ENCODE results near the gene CASQ2.

The CASQ2 gene

GRCh38 chr1:115669002-115669673 is 99.4 kb downstream of the CASQ2 start:
- H3K27ac ChIP-seq (ENCODE audit: low read length), result no peak overlapping the region
- no peak overlapping the region for H3K4me3 ChIP-seq (ENCODE audit: low read length)
- no peaks in the 10 kb centered on the region for H3K9me3 ChIP-seq (ENCODE audit: insufficient read depth, low read depth, low read length)
- no peaks in the 10 kb centered on the region for H3K4me1 ChIP-seq (ENCODE audit: insufficient read depth, low read length)
- no peaks in the 10 kb centered on the region for H3K27me3 ChIP-seq (ENCODE audit: insufficient read depth, low read length)
- H3K36me3 ChIP-seq (ENCODE audit: insufficient read depth, low read depth, low read length), result peaks cover 48% of the 10 kb centered on the region
- H3K9ac ChIP-seq (ENCODE audit: low read depth, low read length), result no peak overlapping the region

GRCh38 chr1:115668579-115668978 is 99.9 kb downstream of the CASQ2 start:
- H3K4me1 ChIP-seq (ENCODE audit: insufficient read depth, low read length), result no peaks in the 10 kb centered on the region
- no peaks in the 10 kb centered on the region for H3K9me3 ChIP-seq (ENCODE audit: insufficient read depth, low read depth, low read length)
- H3K27me3 ChIP-seq (ENCODE audit: insufficient read depth, low read length), result no peaks in the 10 kb centered on the region
- no peak overlapping the region for H3K27ac ChIP-seq (ENCODE audit: low read length)
- no peak overlapping the region for H3K4me3 ChIP-seq (ENCODE audit: low read length)
- peaks cover 53% of the 10 kb centered on the region for H3K36me3 ChIP-seq (ENCODE audit: insufficient read depth, low read depth, low read length)
- H3K9ac ChIP-seq (ENCODE audit: low read depth, low read length), result no peak overlapping the region

- H3K27me3 ChIP-seq (ENCODE audit: insufficient read depth, low read length), result no peaks in the 10 kb centered on the region
- H3K4me1 ChIP-seq (ENCODE audit: insufficient read depth, low read length), result no peaks in the 10 kb centered on the region
- H3K36me3 ChIP-seq (ENCODE audit: insufficient read depth, low read depth, low read length), result peaks cover 60% of the 10 kb centered on the region
- no peak overlapping the region for H3K9ac ChIP-seq (ENCODE audit: low read depth, low read length)
- H3K27ac ChIP-seq (ENCODE audit: low read length), result no peak overlapping the region
- H3K4me3 ChIP-seq (ENCODE audit: low read length), result no peak overlapping the region
- no peaks in the 10 kb centered on the region for H3K9me3 ChIP-seq (ENCODE audit: insufficient read depth, low read depth, low read length)
Observed at GRCh38 chr1:115666702-115667101, 101.8 kb downstream of the CASQ2 start.

- Histone ChIP-seq H3K4me1 (ENCODE audit: insufficient read depth, low read length) (no peaks in the 10 kb centered on the region), H3K4me3 (ENCODE audit: low read length) (no peak overlapping the region), H3K27ac (ENCODE audit: low read length) (no peak overlapping the region), H3K9ac (ENCODE audit: low read depth, low read length) (no peak overlapping the region), H3K9me3 (ENCODE audit: insufficient read depth, low read depth, low read length) (no peaks in the 10 kb centered on the region), H3K27me3 (ENCODE audit: insufficient read depth, low read length) (no peaks in the 10 kb centered on the region), H3K36me3 (ENCODE audit: insufficient read depth, low read depth, low read length) (peaks cover 60% of the 10 kb centered on the region)
Observed at GRCh38 chr1:115666206-115666605, 102.3 kb downstream of the CASQ2 start.

GRCh38 chr1:115665319-115666096 is 103.0 kb downstream of the CASQ2 start:
- peaks cover 66% of the 10 kb centered on the region for H3K36me3 ChIP-seq (ENCODE audit: insufficient read depth, low read depth, low read length)

GRCh38 chr1:115661157-115661556 is 107.4 kb downstream of the CASQ2 start:
- Histone ChIP-seq H3K9ac (ENCODE audit: low read depth, low read length) (no peak overlapping the region), H3K27ac (ENCODE audit: low read length) (no peak overlapping the region), H3K4me3 (ENCODE audit: low read length) (no peak overlapping the region), H3K27me3 (ENCODE audit: insufficient read depth, low read length) (no peaks in the 10 kb centered on the region), H3K36me3 (ENCODE audit: insufficient read depth, low read depth, low read length) (peaks cover 61% of the 10 kb centered on the region), H3K4me1 (ENCODE audit: insufficient read depth, low read length) (peaks cover 8% of the 10 kb centered on the region; the same call in 1 of the 2 replicates), H3K9me3 (ENCODE audit: insufficient read depth, low read depth, low read length) (no peaks in the 10 kb centered on the region)

More at GRCh38 chr1:115665319-115666096, 103.0 kb downstream of the CASQ2 start:
- no peaks in the 10 kb centered on the region for H3K4me1 ChIP-seq (ENCODE audit: insufficient read depth, low read length)
- H3K9me3 ChIP-seq (ENCODE audit: insufficient read depth, low read depth, low read length), result no peaks in the 10 kb centered on the region
- no peaks in the 10 kb centered on the region for H3K27me3 ChIP-seq (ENCODE audit: insufficient read depth, low read length)
- no peak overlapping the region for H3K9ac ChIP-seq (ENCODE audit: low read depth, low read length)
- H3K4me3 ChIP-seq (ENCODE audit: low read length), result no peak overlapping the region
- no peak overlapping the region for H3K27ac ChIP-seq (ENCODE audit: low read length)

- peaks cover 56% of the 10 kb centered on the region for H3K36me3 ChIP-seq (ENCODE audit: insufficient read depth, low read depth, low read length)
- no peak overlapping the region for H3K4me3 ChIP-seq (ENCODE audit: low read length)
- peaks cover 12% of the 10 kb centered on the region for H3K4me1 ChIP-seq (ENCODE audit: insufficient read depth, low read length)
- H3K27ac ChIP-seq (ENCODE audit: low read length), result no peak overlapping the region
- H3K27me3 ChIP-seq (ENCODE audit: insufficient read depth, low read length), result no peaks in the 10 kb centered on the region
- H3K9me3 ChIP-seq (ENCODE audit: insufficient read depth, low read depth, low read length), result no peaks in the 10 kb centered on the region
- no peak overlapping the region for H3K9ac ChIP-seq (ENCODE audit: low read depth, low read length)
Observed at GRCh38 chr1:115660151-115660550, 108.4 kb downstream of the CASQ2 start.

GRCh38 chr1:115658646-115659045 is 109.9 kb downstream of the CASQ2 start:
- Histone ChIP-seq H3K9ac (ENCODE audit: low read depth, low read length) (no peak overlapping the region), H3K27ac (ENCODE audit: low read length) (no peak overlapping the region), H3K36me3 (ENCODE audit: insufficient read depth, low read depth, low read length) (peaks cover 41% of the 10 kb centered on the region)

GRCh38 chr1:115656461-115657077 is 111.9 kb downstream of the CASQ2 start:
- Histone ChIP-seq H3K36me3 (ENCODE audit: insufficient read depth, low read depth, low read length) (peaks cover 43% of the 10 kb centered on the region), H3K4me1 (ENCODE audit: insufficient read depth, low read length) (peaks cover 19% of the 10 kb centered on the region), H3K9me3 (ENCODE audit: insufficient read depth, low read depth, low read length) (no peaks in the 10 kb centered on the region), H3K27me3 (ENCODE audit: insufficient read depth, low read length) (no peaks in the 10 kb centered on the region), H3K9ac (ENCODE audit: low read depth, low read length) (no peak overlapping the region), H3K4me3 (ENCODE audit: low read length) (no peak overlapping the region), H3K27ac (ENCODE audit: low read length) (no peak overlapping the region)

More at GRCh38 chr1:115658646-115659045, 109.9 kb downstream of the CASQ2 start:
- peaks cover 19% of the 10 kb centered on the region for H3K4me1 ChIP-seq (ENCODE audit: insufficient read depth, low read length)
- no peaks in the 10 kb centered on the region for H3K9me3 ChIP-seq (ENCODE audit: insufficient read depth, low read depth, low read length)
- H3K27me3 ChIP-seq (ENCODE audit: insufficient read depth, low read length), result no peaks in the 10 kb centered on the region
- no peak overlapping the region for H3K4me3 ChIP-seq (ENCODE audit: low read length)

GRCh38 chr1:115655916-115656315 is 112.6 kb downstream of the CASQ2 start:
- peaks cover 25% of the 10 kb centered on the region for H3K4me1 ChIP-seq (ENCODE audit: insufficient read depth, low read length)
- no peaks in the 10 kb centered on the region for H3K9me3 ChIP-seq (ENCODE audit: insufficient read depth, low read depth, low read length)
- H3K27me3 ChIP-seq (ENCODE audit: insufficient read depth, low read length), result no peaks in the 10 kb centered on the region
- no peak overlapping the region for H3K27ac ChIP-seq (ENCODE audit: low read length)
- no peak overlapping the region for H3K4me3 ChIP-seq (ENCODE audit: low read length)
- H3K36me3 ChIP-seq (ENCODE audit: insufficient read depth, low read depth, low read length), result peaks cover 41% of the 10 kb centered on the region
- no peak overlapping the region for H3K9ac ChIP-seq (ENCODE audit: low read depth, low read length)

GRCh38 chr1:115655306-115655663 is 113.2 kb downstream of the CASQ2 start:
- Histone ChIP-seq H3K4me3 (ENCODE audit: low read length) (no peak overlapping the region), H3K27ac (ENCODE audit: low read length) (no peak overlapping the region), H3K4me1 (ENCODE audit: insufficient read depth, low read length) (peaks cover 32% of the 10 kb centered on the region), H3K36me3 (ENCODE audit: insufficient read depth, low read depth, low read length) (peaks cover 34% of the 10 kb centered on the region), H3K9ac (ENCODE audit: low read depth, low read length) (no peak overlapping the region), H3K9me3 (ENCODE audit: insufficient read depth, low read depth, low read length) (no peaks in the 10 kb centered on the region), H3K27me3 (ENCODE audit: insufficient read depth, low read length) (no peaks in the 10 kb centered on the region)
